HG02884 (cell line): ENCODE measurements around the gene AMHR2.

ENCODE experiments used
- ATAC-seq: cut with Tn5 transposase; IDR thresholded peaks from one replicate; pipeline ENCODE4 v1.9.1; 2021; ENCODE audit warnings: mild to moderate bottlenecking, moderate library complexity; ENCODE audit not compliant: unreplicated experiment

The AMHR2 gene

GRCh38 chr12:53479331-53479730 lies 55.7 kb downstream of the AMHR2 start:
- ATAC-seq: no peak

GRCh38 chr12:53480491-53481442 lies 57.1 kb downstream of the AMHR2 start:
- ATAC-seq: no peak
